Left lung (tissue), 10 donors: ENCODE measurements around the gene RAB31. TPM values are rescaled to one million over a fixed set of nuclear protein-coding genes. Genes with fewer than 3 reads are reported as not detected.

ENCODE experiments used
- ATAC-seq: fragments of 200-7000 bp; cut with Tn5 transposase; one replicate; pipeline ENCODE4 v1.9.1; 2020; ENCODE audit warnings: moderate library complexity
- DNase-seq, 4 donors: peaks; one replicate each; pipeline ENCODE4 v3.0.0-alpha.2; 2013 to 2020
- H3K27ac ChIP-seq, 2 donors: fragments of 200-600 bp; sonication (generic) in 1 of 2; one replicate each; pipeline versions ENCODE4 v1.5.0 to v1.8.0; 2020 to 2021
- H3K27me3 ChIP-seq, 2 donors: fragments of 200-600 bp; sonication (generic) in 1 of 2; one replicate each; pipeline versions ENCODE4 v1.5.0 to v1.8.0; 2020 to 2021
- H3K36me3 ChIP-seq, 2 donors: fragments of 200-600 bp; sonication (generic) in 1 of 2; one replicate each; pipeline versions ENCODE4 v1.5.0 to v1.8.0; 2020 to 2021
- H3K4me1 ChIP-seq, 2 donors: fragments of 200-600 bp; one replicate each; pipeline ENCODE4 v1.8.0; 2021
- H3K4me3 ChIP-seq, 2 donors: fragments of 200-600 bp; sonication (generic) in 1 of 2; one replicate each; pipeline versions ENCODE4 v1.5.0 to v1.8.0; 2020 to 2021; ENCODE audit warnings: mild to moderate bottlenecking in 1 of 2
- H3K9me3 ChIP-seq, 2 donors: fragments of 200-600 bp; sonication (generic) in 1 of 2; one replicate each; pipeline versions ENCODE4 v1.5.0 to v1.8.0; 2020 to 2021
- intact Hi-C, 2 donors: fragments of 100-400 bp; cut with DNase I; formaldehyde crosslinking; loops; one replicate each; pipeline versions ENCODE4 v1.11.2 to v1.14.2; 2022
- polyA plus RNA-seq, 6 donors: library from polyadenylated mRNA; unstranded; fragments of 120-200 nt; gene quantifications; one replicate each; pipeline ENCODE4 v1.2.1, GENCODE V29; 2013; ENCODE audit not compliant: insufficient read length in 6 of 6
- total RNA-seq, 2 donors: library from RNA; stranded (reverse); fragmentation: NEBNext Ultra II Directional; extraction: Animal tissue kit (Norgen Biotek cat#: 25700); gene quantifications; one replicate each; pipeline ENCODE4 v1.2.1, GENCODE V29; 2021
- TF ChIP-seq, protein P1 (sequence below), 2 donors: fragments of 200-600 bp; sonication (generic) in 1 of 2; IDR thresholded peaks; one replicate each; pipeline versions ENCODE4 v1.5.0 to v1.8.0; 2021; ENCODE audit warnings: antibody characterized with exemption in 2 of 2
- donor health status: DM: no; HTN: yes; CAD: no.
- donor health status: DM: no; HTN: no; CAD: no.

The RAB31 gene
- total and polyA plus RNA-seq, 8 donors, result 30.3 to 135 (median 37.3) TPM

DNA sequence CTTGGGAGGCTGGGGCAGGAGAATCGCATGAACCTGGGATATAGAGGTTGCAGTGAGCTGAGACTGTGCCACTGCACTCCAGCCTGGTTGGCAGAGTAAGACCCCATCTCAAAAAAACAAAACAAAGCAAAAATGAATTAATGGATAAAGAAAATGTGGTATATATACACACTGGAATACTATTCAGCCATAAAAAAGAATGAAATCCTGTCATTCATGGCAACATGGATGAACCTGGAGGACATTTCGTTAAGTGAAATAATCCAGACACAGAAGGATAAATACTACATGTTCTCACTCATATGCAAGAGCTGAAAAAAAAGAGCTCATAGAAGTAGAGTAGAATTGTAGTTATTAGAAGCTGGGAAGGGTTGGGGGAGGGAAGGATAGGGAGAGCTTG is 80.8 kb downstream of the RAB31 start:
- no peak overlapping the region for H3K27ac ChIP-seq
- DNase-seq (no peak), ATAC-seq (no peak)
- intact Hi-C loops, result no loop called here
- peaks cover 0 to 9% of the 10 kb centered on the region in 2 donors for H3K36me3 ChIP-seq
- no peaks in the 10 kb centered on the region for H3K9me3 ChIP-seq
- H3K4me3 ChIP-seq, result no peak overlapping the region
- H3K4me1 ChIP-seq, result peaks cover 0 to 28% of the 10 kb centered on the region in 2 donors
- H3K27me3 ChIP-seq, result no peaks in the 10 kb centered on the region
- TF ChIP-seq, protein P1, sequence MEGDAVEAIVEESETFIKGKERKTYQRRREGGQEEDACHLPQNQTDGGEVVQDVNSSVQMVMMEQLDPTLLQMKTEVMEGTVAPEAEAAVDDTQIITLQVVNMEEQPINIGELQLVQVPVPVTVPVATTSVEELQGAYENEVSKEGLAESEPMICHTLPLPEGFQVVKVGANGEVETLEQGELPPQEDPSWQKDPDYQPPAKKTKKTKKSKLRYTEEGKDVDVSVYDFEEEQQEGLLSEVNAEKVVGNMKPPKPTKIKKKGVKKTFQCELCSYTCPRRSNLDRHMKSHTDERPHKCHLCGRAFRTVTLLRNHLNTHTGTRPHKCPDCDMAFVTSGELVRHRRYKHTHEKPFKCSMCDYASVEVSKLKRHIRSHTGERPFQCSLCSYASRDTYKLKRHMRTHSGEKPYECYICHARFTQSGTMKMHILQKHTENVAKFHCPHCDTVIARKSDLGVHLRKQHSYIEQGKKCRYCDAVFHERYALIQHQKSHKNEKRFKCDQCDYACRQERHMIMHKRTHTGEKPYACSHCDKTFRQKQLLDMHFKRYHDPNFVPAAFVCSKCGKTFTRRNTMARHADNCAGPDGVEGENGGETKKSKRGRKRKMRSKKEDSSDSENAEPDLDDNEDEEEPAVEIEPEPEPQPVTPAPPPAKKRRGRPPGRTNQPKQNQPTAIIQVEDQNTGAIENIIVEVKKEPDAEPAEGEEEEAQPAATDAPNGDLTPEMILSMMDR (IDR thresholded peaks at IDR 0.05), result no peak

DNA sequence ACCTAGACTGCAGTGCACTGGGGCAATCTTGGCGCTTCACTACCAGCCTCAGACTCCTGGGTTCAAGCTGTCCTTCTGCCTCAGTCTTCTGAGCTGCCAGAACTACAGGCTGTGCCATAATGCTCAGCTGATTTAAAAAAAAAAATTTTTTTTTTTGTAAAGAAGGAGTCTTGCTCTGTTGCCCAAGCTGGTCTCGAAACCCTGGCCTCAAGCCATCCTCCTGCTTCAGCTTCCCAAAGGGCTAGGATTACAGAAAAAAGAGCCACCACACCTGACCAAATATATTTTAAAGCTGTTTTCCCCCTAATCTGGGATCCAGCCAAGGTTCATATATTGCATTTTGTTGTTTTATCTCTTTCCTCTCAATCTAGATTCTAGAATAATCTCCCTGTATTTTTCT is 82.2 kb downstream of the RAB31 start:
- intact Hi-C loops, result no loop called here
- ATAC-seq (no peak), DNase-seq (no peak)
- no peaks in the 10 kb centered on the region for H3K9me3 ChIP-seq
- no peak overlapping the region for H3K4me3 ChIP-seq
- H3K36me3 ChIP-seq, result peaks cover 0 to 23% of the 10 kb centered on the region in 2 donors
- TF ChIP-seq, protein P1 (IDR thresholded peaks at IDR 0.05), result no peak
- H3K27ac ChIP-seq, result no peak overlapping the region
- peaks cover 0 to 28% of the 10 kb centered on the region in 2 donors for H3K4me1 ChIP-seq
- no peaks in the 10 kb centered on the region for H3K27me3 ChIP-seq

DNA sequence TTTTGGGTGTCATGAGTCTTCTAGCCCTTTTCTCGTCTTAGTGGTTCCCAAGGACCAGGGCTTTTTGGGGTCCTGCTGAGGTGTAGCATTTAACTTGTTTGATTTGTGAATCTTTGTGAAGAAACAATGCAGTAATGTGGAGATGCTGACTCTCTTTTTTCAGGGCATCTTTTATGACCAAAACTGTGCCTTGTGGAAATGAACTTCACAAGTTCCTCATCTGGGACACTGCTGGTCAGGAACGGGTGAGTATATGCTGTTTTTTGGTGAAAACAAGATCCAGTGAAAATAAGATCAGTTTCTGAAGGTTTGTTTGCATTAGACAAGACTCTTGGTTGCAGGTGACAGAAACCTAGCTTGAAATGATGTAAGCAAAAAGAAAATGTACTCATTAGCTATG is 83.9 kb downstream of the RAB31 start:
- DNase-seq, result no peak
- ATAC-seq, result no peak
- Histone ChIP-seq H3K36me3 (peaks cover 0 to 26% of the 10 kb centered on the region in 2 donors), H3K9me3 (no peaks in the 10 kb centered on the region), H3K4me3 (no peak overlapping the region), H3K27ac (peak overlapping the region in 1 of 2 donors; percentile 75), H3K27me3 (no peaks in the 10 kb centered on the region), H3K4me1 (peaks cover 0 to 22% of the 10 kb centered on the region in 2 donors)
- intact Hi-C loops, result no loop called here
- TF ChIP-seq, protein P1 (IDR thresholded peaks at IDR 0.05), result no peak

DNA sequence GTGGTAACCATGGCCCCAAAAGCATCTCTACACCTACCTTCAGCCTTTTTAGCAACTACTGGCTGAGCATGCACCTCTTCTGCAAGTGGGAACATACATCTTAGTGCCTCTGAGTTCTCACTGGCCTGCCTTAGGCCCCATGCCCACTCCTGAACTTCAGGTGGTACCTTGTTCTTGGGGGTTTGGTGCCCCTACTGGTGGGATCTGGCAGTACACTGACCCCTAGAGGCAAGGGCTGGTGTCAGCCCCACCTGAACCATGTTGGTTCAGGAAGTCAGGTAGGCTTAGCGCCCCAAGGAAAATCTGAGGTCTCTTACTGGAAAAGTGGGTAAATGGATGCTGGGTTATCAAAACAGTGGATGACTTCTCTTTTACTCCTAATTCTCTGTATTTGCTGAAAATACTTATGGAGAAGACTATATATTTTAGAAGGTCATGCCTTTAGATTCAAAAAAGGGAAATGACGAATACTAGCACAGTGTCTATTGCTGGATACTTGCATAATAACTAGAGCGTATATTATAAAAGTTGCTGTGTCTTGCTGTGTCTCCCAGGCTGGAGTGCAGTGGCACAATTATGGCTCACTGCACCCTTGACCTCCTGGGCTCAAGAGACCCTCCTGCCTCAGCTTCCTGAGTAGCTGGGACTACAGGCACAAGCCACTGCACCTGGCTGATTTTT is 84.6 kb downstream of the RAB31 start:
- Histone ChIP-seq H3K27ac (peak overlapping the region in 1 of 2 donors; percentile 75), H3K4me1 (peaks cover 0 to 22% of the 10 kb centered on the region in 2 donors), H3K36me3 (peaks cover 0 to 26% of the 10 kb centered on the region in 2 donors), H3K27me3 (no peaks in the 10 kb centered on the region), H3K4me3 (no peak overlapping the region), H3K9me3 (no peaks in the 10 kb centered on the region)
- ATAC-seq (peak; percentile 62), DNase-seq (no peak)
- TF ChIP-seq, protein P1 (IDR thresholded peaks at IDR 0.05), result peak; percentile 29 to 72
- intact Hi-C loops, result no loop called here

DNA sequence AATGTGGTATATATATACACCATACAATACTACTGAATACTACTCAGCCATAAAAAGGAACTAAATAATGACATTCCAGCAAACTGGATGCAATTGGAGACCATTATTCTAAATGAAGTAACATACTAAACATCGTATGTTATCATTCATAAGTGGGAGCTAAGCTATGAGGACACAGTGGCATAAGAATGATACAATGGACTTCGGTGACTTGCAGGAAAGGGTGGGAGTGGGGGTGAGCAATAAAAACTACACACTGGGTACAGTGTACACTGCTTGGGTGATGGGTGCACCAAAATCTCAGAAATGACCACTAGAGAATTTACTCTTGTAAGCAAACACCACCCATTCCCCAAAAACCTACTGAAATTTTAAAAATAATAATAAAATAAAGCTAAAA is 87.9 kb downstream of the RAB31 start:
- TF ChIP-seq, protein P1 (IDR thresholded peaks at IDR 0.05), result no peak
- intact Hi-C loops, result no loop called here
- Histone ChIP-seq H3K27me3 (no peaks in the 10 kb centered on the region), H3K36me3 (peaks cover 0 to 29% of the 10 kb centered on the region in 2 donors), H3K27ac (no peak overlapping the region), H3K9me3 (no peaks in the 10 kb centered on the region), H3K4me1 (peaks cover 0 to 25% of the 10 kb centered on the region in 2 donors), H3K4me3 (no peak overlapping the region)
- ATAC-seq, result no peak
- no peak for DNase-seq
